ENCODE data around the gene PNPLA3. TPM values are rescaled to one million over a fixed set of nuclear protein-coding genes. Genes with fewer than 3 reads are reported as not detected.

The PNPLA3 gene
- total and polyA plus RNA-seq, 3 donors from 2014 or later, result 0.53 to 1.7 (median 0.93) TPM

GRCh38 chr22:43879901-43880540, 43.6 kb upstream of the PNPLA3 start:
- TF ChIP-seq POLR2A (IDR thresholded peaks at IDR 0.05) (no peak), CTCF (IDR thresholded peaks at IDR 0.05) (no peak)
- no peak overlapping the region for H3K4me3 ChIP-seq
- 84 to 86% methylated on average over 12 to 14 of the region's 14 CpGs for WGBS, 2 donors
- DNase-seq, result no peak
- H3K27ac ChIP-seq, result no peak overlapping the region
- intact Hi-C loops (cut with DNase I; ENCODE audit: low total_unique reads), result no loop called here
- H3K9me3 ChIP-seq, result no peaks in the 10 kb centered on the region
- no peaks in the 10 kb centered on the region for H3K36me3 ChIP-seq (ENCODE audit: low read depth, missing control alignments)
- H3K4me1 ChIP-seq, result no peaks in the 10 kb centered on the region
- no peaks in the 10 kb centered on the region for H3K27me3 ChIP-seq

GRCh38 chr22:43880541-43880991, 43.0 kb upstream of the PNPLA3 start:
- no peak for DNase-seq
- 89 to 92% methylated on average over 13 to 15 of the region's 15 CpGs for WGBS, 2 donors
- intact Hi-C loops (cut with DNase I; ENCODE audit: low total_unique reads), result no loop called here
- Histone ChIP-seq H3K9me3 (no peaks in the 10 kb centered on the region), H3K27me3 (no peaks in the 10 kb centered on the region), H3K4me1 (no peaks in the 10 kb centered on the region), H3K27ac (no peak overlapping the region), H3K4me3 (no peak overlapping the region), H3K36me3 (ENCODE audit: low read depth, missing control alignments) (no peaks in the 10 kb centered on the region)
- TF ChIP-seq CTCF (IDR thresholded peaks at IDR 0.05), result no peak
- no peak for TF ChIP-seq POLR2A (IDR thresholded peaks at IDR 0.05)

GRCh38 chr22:43881091-43882061, 42.2 kb upstream of the PNPLA3 start:
- intact Hi-C loops (cut with DNase I; ENCODE audit: low total_unique reads), result no loop called here
- 80 to 87% methylated on average over 11 to 19 of the region's 19 CpGs for WGBS, 2 donors
- no peaks in the 10 kb centered on the region for H3K36me3 ChIP-seq (ENCODE audit: low read depth, missing control alignments)
- no peaks in the 10 kb centered on the region for H3K27me3 ChIP-seq
- DNase-seq, result no peak
- H3K4me1 ChIP-seq, result no peaks in the 10 kb centered on the region
- no peak overlapping the region for H3K4me3 ChIP-seq
- no peaks in the 10 kb centered on the region for H3K9me3 ChIP-seq
- no peak for TF ChIP-seq CTCF (IDR thresholded peaks at IDR 0.05)
- no peak overlapping the region for H3K27ac ChIP-seq

GRCh38 chr22:43882122-43882767, 41.4 kb upstream of the PNPLA3 start:
- Histone ChIP-seq H3K27me3 (no peaks in the 10 kb centered on the region), H3K27ac (no peak overlapping the region), H3K4me1 (no peaks in the 10 kb centered on the region), H3K4me3 (no peak overlapping the region), H3K36me3 (ENCODE audit: low read depth, missing control alignments) (no peaks in the 10 kb centered on the region), H3K9me3 (no peaks in the 10 kb centered on the region)
- TF ChIP-seq POLR2A (IDR thresholded peaks at IDR 0.05) (no peak), CTCF (IDR thresholded peaks at IDR 0.05) (no peak)
- DNase-seq, result no peak
- intact Hi-C loops (cut with DNase I; ENCODE audit: low total_unique reads), result no loop called here
- WGBS, 2 donors, result 89 to 91% methylated on average over 7 to 9 of the region's 9 CpGs

Measured in testis (tissue), 3 donors.